ENCODE measurements around the gene TCEAL1.

Gene TCEAL1, protein sequence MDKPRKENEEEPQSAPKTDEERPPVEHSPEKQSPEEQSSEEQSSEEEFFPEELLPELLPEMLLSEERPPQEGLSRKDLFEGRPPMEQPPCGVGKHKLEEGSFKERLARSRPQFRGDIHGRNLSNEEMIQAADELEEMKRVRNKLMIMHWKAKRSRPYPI

DNA sequence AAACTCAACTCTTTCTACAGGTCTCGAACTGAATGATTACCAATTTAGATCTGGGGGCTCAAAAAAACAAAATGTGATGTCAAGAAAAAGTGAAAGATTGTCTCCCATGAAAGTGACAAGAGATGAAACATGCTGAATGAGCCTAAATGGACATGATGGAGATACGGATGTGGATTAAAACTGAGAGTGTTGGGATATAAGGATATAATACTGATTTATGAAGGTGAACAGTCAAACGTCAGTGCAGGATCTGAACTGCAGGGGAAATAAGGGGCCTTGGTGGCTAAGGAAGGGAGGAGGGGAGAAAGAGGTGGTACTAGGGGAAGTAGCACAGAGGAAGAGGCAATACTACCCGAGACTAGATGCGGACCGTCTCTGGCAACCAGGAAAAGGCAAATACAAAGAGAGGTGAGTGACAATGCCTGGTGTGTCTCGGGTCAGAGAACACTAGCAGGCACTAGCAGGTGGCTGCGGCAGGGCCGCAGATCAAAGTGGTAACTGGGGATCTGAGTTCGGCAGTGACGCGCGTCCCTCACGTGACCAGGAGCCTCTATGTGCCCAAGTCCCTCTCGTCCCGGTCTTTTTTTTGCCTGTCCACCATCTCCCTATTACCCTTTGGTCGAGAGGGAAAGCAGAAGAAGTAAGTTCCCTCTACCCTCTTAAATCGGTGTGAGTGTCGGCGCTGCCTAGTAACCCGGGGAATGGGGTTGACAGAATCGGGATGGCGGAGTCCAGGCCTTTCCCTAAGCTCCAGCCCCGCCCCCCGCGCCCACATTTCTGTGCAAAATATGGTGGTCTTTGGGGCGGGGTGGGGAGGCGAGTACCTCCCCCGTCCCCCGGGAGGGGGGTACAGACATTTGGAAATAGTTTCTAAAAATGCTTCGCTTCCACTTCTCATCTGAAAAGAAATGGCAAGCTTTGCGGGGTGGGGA, at the start of gene TCEAL1:
Gene TCEAL1, plus strand, starts transcription at position 590 of the 932 bp plus-strand sequence. CDS start 942 bp downstream, outside the sequence.
- Histone ChIP-seq H3K27me3 (ENCODE audit: insufficient read depth, poor library complexity, severe bottlenecking) (no peaks in the 10 kb centered on the region), H3K9me3 (ENCODE audit: severe bottlenecking) (no peaks in the 10 kb centered on the region), H3K27ac (ENCODE audit: poor library complexity, severe bottlenecking) (peak within 1 kb of the TSS; percentile 82), H3K36me3 (ENCODE audit: low read depth) (no peaks in the 10 kb centered on the region), H3K4me3 (ENCODE audit: severe bottlenecking) (peak within 1 kb of the TSS; percentile 63), H3K4me1 (ENCODE audit: insufficient read depth, poor library complexity, severe bottlenecking) (no peaks in the 10 kb centered on the region)
- DNase-seq (ENCODE audit: low spot score) (no peak), ATAC-seq (ENCODE audit: low read depth) (peak; percentile 15; the same call in 2 of the 3 replicates)
- TF ChIP-seq, protein P1, sequence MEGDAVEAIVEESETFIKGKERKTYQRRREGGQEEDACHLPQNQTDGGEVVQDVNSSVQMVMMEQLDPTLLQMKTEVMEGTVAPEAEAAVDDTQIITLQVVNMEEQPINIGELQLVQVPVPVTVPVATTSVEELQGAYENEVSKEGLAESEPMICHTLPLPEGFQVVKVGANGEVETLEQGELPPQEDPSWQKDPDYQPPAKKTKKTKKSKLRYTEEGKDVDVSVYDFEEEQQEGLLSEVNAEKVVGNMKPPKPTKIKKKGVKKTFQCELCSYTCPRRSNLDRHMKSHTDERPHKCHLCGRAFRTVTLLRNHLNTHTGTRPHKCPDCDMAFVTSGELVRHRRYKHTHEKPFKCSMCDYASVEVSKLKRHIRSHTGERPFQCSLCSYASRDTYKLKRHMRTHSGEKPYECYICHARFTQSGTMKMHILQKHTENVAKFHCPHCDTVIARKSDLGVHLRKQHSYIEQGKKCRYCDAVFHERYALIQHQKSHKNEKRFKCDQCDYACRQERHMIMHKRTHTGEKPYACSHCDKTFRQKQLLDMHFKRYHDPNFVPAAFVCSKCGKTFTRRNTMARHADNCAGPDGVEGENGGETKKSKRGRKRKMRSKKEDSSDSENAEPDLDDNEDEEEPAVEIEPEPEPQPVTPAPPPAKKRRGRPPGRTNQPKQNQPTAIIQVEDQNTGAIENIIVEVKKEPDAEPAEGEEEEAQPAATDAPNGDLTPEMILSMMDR (IDR thresholded peaks at IDR 0.05; ENCODE audit: poor library complexity, severe bottlenecking), result no peak

DNA sequence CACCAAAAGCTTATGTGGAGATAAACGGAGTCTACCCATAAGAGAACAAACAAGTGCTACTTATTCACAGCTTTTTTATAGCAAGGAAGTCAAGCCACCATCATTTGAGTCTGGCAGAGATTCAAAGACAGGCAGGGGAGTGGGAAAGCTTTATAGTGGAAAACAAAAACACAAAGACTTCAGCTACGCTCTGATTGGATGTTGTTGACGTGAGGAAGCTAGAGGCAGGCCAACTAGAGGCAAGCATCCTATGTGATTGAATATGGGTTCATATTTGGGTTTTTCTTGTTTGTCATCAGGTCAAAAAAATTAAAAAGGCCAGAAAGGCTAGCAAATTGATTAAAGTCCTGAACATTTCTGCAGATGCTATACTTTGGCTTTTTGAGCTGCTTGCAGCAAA, 44.2 kb upstream of the TCEAL1 start:
- DNase-seq (ENCODE audit: low spot score) (no peak), ATAC-seq (ENCODE audit: low read depth) (no peak)
- peak overlapping the region; percentile 55 for H3K27ac ChIP-seq (ENCODE audit: poor library complexity, severe bottlenecking)
- no peaks in the 10 kb centered on the region for H3K27me3 ChIP-seq (ENCODE audit: insufficient read depth, poor library complexity, severe bottlenecking)
- H3K9me3 ChIP-seq (ENCODE audit: severe bottlenecking), result no peaks in the 10 kb centered on the region
- H3K4me3 ChIP-seq (ENCODE audit: severe bottlenecking), result peak overlapping the region; percentile 52
- TF ChIP-seq, protein P1 (IDR thresholded peaks at IDR 0.05; ENCODE audit: poor library complexity, severe bottlenecking), result no peak
- H3K36me3 ChIP-seq (ENCODE audit: low read depth), result peaks cover 13% of the 10 kb centered on the region
- H3K4me1 ChIP-seq (ENCODE audit: insufficient read depth, poor library complexity, severe bottlenecking), result no peaks in the 10 kb centered on the region

DNA sequence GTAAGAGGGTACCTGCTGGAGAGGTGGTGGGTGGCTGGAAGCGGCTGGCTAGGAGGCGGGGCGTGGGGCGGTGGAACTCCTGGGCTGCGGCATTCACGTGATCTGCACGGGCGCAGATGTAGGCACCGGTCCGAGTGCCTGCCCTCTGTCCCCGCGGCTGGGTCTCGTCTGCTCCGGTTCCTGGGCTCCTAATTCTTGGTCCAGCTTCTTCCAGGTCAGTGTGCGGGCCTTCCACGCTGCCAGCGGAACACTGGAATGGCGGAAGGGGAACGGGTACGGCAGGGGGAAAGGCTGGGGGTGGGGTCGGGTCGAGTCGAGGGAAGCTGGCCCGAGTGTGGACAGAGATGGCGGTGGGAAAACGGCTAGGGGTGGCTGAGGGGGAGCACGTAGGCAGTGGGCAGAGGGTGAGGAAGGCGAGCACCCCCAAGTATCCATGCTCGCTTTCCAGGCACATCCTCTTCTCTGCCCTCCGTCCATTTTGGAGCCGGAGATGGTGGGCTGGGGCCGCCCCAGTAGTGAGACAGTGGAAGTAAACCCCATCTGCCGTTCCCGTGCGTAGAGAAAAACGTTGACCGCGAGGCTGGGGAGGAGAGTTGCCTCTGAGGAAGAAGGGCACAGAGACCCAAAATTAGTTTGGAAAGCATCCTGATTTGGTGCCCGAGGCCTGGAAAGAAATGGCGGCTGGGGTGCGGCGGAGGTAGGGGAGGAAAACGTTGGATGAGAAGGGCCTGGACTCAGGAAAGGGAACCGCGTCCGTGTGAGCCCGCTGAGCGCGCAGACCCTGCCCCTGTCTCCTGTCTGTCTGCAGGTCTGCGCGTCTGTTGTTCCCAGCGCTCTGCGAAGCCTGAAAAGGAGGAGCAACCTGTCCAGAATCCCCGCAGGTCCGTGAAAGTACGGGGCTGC, 43.1 kb upstream of the TCEAL1 start, which contains the start of gene TCEAL4:
Gene TCEAL4, plus strand, starts transcription at position 105 of the 903 bp plus-strand sequence. CDS start 1,161 bp downstream, outside the sequence.
- Histone ChIP-seq H3K9me3 (ENCODE audit: severe bottlenecking) (no peaks in the 10 kb centered on the region), H3K4me3 (ENCODE audit: severe bottlenecking) (peak within 1 kb of the TSS; percentile 52), H3K27ac (ENCODE audit: poor library complexity, severe bottlenecking) (peak within 1 kb of the TSS; percentile 55), H3K4me1 (ENCODE audit: insufficient read depth, poor library complexity, severe bottlenecking) (no peaks in the 10 kb centered on the region), H3K36me3 (ENCODE audit: low read depth) (peaks cover 13% of the 10 kb centered on the region), H3K27me3 (ENCODE audit: insufficient read depth, poor library complexity, severe bottlenecking) (no peaks in the 10 kb centered on the region)
- TF ChIP-seq, protein P1 (IDR thresholded peaks at IDR 0.05; ENCODE audit: poor library complexity, severe bottlenecking), result no peak
- DNase-seq (ENCODE audit: low spot score) (no peak), ATAC-seq (ENCODE audit: low read depth) (peak; percentile 89)

DNA sequence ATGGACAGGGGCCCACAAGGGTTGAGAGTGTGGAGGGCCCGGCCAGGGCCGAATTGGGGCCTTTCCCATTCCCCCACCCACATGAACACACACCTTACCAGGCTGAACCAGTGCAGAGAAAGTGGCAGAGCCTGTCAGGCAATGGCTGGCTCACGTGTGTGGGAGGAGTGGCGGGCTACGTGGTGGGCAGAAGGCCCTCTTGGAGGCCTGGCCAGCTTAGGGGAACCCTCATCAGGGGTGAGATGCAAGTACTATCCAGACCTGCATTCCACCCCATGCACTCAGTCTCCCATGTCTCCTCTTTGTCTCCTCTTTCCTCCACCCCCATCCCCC, 42.5 kb upstream of the TCEAL1 start:
- H3K4me3 ChIP-seq (ENCODE audit: severe bottlenecking), result peak overlapping the region; percentile 52
- peaks cover 13% of the 10 kb centered on the region for H3K36me3 ChIP-seq (ENCODE audit: low read depth)
- H3K27me3 ChIP-seq (ENCODE audit: insufficient read depth, poor library complexity, severe bottlenecking), result no peaks in the 10 kb centered on the region
- no peaks in the 10 kb centered on the region for H3K9me3 ChIP-seq (ENCODE audit: severe bottlenecking)
- peak overlapping the region; percentile 55 for H3K27ac ChIP-seq (ENCODE audit: poor library complexity, severe bottlenecking)
- DNase-seq (ENCODE audit: low spot score), result no peak
- no peaks in the 10 kb centered on the region for H3K4me1 ChIP-seq (ENCODE audit: insufficient read depth, poor library complexity, severe bottlenecking)
- TF ChIP-seq, protein P1 (IDR thresholded peaks at IDR 0.05; ENCODE audit: poor library complexity, severe bottlenecking), result no peak
- ATAC-seq (ENCODE audit: low read depth), result peak; percentile 35; the same call in 2 of the 3 replicates

All from RWPE2 (cell line).